HUES64 (cell line): ENCODE data around the gene ATP6V1B1.

Source experiments
- H3K27ac ChIP-seq: 2 replicates; pipeline ENCODE4 v1.7.0; 2013; ENCODE audit warnings: low read depth, low read length, inconsistent platforms
- H3K27me3 ChIP-seq: 2 replicates; pipeline ENCODE4 v1.6.1; 2013; ENCODE audit warnings: mild to moderate bottlenecking, low read length; ENCODE audit not compliant: insufficient read depth
- H3K36me3 ChIP-seq: 2 replicates; pipeline ENCODE4 v1.6.1; 2013; ENCODE audit warnings: mild to moderate bottlenecking, low read length; ENCODE audit not compliant: insufficient read depth
- H3K4me1 ChIP-seq: 2 replicates; pipeline ENCODE4 v1.6.1; 2013; ENCODE audit warnings: mild to moderate bottlenecking, low read length, moderate library complexity; ENCODE audit not compliant: insufficient read depth
- H3K4me3 ChIP-seq: 2 replicates; pipeline ENCODE4 v1.5.1; 2013; ENCODE audit warnings: mild to moderate bottlenecking, low read length, moderate library complexity
- H3K9ac ChIP-seq: 2 replicates; pipeline ENCODE4 v1.6.1; 2013; ENCODE audit warnings: mild to moderate bottlenecking, low read depth, low read length
- H3K9me3 ChIP-seq: 2 replicates; pipeline ENCODE4 v1.6.1; 2013; ENCODE audit warnings: low read depth, low read length; ENCODE audit not compliant: insufficient read depth
- WGBS: fragments of 150-250, 120-280 bp; methylation state at CpG from one replicate; pipeline ENCODE4 v1.1.7; 2013; ENCODE audit warnings: missing lambda C conversion rate; 5-methylcytosine and 5-hydroxymethylcytosine counted together

Gene ATP6V1B1

DNA sequence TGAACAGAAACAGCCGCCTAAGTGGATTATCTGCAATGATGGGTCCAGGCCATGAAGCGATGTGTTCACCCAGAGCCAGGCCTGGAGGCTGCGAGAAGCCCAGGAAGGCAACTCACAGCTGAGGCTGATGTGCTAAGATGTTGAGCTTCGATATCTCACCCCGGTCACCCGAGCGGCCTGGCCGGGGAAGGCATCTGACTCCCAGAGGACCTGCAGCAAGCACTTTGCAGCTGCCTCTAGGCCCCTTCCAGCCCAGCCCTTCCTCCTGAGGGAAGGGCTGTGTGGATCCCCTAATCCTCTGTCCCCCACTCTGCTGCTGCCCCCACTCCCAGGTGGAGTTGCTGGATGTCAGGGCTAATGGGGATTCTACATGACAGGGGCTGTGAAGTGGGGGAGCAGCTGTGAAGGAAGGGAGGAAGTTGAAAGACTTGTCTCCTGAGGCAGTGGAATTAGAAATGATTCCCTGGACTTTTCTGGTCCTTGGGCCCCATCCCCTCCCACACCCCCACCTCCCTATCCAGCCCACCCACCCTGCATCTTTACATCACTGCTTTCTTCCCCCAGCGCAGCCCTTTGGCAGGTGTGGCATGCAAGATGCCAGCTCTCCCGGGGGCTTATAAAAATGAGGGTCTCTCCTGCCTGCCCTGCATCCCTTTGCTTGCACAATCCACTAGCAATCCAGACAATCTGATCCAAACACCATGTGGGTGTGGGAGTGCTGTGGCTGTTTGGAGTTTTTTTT, 4.3 kb downstream of the ATP6V1B1 start:
- Histone ChIP-seq H3K36me3 (no peaks in the 10 kb centered on the region), H3K27me3 (peaks cover 69% of the 10 kb centered on the region), H3K9ac (no peak overlapping the region), H3K4me1 (peaks cover 21% of the 10 kb centered on the region), H3K4me3 (no peak overlapping the region), H3K27ac (no peak overlapping the region), H3K9me3 (no peaks in the 10 kb centered on the region)
- 79% methylated on average over 10 of the region's 10 CpGs for WGBS

GRCh38 chr2:70941186-70941585, 5.5 kb downstream of the ATP6V1B1 start:
- peaks cover 21% of the 10 kb centered on the region for H3K4me1 ChIP-seq
- no peaks in the 10 kb centered on the region for H3K9me3 ChIP-seq
- peaks cover 80% of the 10 kb centered on the region for H3K27me3 ChIP-seq

DNA sequence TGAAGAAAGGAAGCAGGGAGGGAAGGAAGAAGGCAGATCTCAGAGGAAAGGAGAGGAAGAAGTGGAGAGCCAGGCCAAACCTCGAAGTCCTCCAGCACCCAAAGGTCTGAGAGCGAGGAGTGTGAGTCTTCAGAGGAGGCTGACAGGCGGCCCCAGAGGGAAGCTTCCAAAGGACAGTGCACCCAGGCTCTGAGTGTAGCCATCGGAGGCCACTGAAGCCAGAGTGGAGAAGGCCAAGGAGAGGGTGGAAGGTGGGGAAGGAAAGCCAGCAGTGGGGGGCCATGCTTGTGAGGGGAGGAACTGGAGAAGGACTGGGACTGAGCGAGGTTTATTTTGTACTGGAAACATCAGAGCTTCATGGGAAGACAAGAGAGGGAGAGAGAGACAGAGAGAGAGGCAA, 6.0 kb downstream of the ATP6V1B1 start:
- 85% methylated on average over 5 of the region's 5 CpGs for WGBS
- Histone ChIP-seq H3K4me3 (no peak overlapping the region), H3K9me3 (no peaks in the 10 kb centered on the region), H3K9ac (no peak overlapping the region), H3K27ac (no peak overlapping the region), H3K36me3 (no peaks in the 10 kb centered on the region), H3K4me1 (peaks cover 21% of the 10 kb centered on the region), H3K27me3 (peaks cover 80% of the 10 kb centered on the region)

More at GRCh38 chr2:70941186-70941585, 5.5 kb downstream of the ATP6V1B1 start:
- Histone ChIP-seq H3K9ac (no peak overlapping the region), H3K27ac (no peak overlapping the region), H3K4me3 (no peak overlapping the region), H3K36me3 (no peaks in the 10 kb centered on the region)
- WGBS: 81% methylated on average over 6 of the region's 6 CpGs

DNA sequence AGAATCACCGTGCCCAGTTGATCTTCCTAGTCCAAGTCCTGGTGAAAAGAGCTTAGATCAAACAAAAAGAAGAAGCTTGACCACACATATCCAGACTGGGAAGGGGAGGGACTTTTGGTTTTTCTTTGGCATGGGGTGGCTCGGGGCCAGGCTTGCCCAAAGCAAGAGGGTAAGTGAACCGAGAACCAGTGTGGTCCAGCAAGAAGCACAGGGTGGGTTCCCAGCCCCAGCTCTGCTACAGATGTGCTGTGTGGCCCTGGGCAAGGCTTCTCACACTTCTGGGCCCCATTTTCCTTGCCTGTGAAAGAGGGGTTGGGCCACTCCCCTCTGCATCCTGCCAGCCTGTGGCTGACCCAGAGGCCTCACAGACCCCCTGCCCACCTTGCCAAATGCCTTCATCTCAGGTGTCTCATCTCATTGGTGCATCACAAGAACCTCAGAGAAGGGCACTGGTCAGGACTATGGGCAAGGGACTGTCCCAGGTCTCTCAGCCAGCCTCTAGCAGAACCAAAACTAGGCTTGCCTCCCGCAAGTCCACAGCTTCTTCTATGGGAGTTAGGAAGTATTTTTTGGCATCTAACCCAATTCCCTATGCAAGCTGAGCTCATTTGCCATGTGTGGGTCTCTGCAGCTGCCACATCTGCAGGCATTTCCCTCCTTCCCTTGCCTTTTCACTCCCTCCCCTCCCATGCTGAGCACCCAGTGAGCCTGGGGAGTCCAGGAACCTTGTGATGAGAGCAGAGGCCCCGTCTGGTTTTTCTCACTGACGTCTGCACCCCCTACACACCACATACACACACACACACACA, 6.9 kb downstream of the ATP6V1B1 start:
- 64% methylated on average over 5 of the region's 6 CpGs for WGBS
- no peaks in the 10 kb centered on the region for H3K9me3 ChIP-seq
- no peak overlapping the region for H3K4me3 ChIP-seq
- H3K36me3 ChIP-seq: no peaks in the 10 kb centered on the region
- peaks cover 24% of the 10 kb centered on the region for H3K4me1 ChIP-seq
- H3K27me3 ChIP-seq: peaks cover 85% of the 10 kb centered on the region
- H3K27ac ChIP-seq: no peak overlapping the region
- H3K9ac ChIP-seq: no peak overlapping the region

DNA sequence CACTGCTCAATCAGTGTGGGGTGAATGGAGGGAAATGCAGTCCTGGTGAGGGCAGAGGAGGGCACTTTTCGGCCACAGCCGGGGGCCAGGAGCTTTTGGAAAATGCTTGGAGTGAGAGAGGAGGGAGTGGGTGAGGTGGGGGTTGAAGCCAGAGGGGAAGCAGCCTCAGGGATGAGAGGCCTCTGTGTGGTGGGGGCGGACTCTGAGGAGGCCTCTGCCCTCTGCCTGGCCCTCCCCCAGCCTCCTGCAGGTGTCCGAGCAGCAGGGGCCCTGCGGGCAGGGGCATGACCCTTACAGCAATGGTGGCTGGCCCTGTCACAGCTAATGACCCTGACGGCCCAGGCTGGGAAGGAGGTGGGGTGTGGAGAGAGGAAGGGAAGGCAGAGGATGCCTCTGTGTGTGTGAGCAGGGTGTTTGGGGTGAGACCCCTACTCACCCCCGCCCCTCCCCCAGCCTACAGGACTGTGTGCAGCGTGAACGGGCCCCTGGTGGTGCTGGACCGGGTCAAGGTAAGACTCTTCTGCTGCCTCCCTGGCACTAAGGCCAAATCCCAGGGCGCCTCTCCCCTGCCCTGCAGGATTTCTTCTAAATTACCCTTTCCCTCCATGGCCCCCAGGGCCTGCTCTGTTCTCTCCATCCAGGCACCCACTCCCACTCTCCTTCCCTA, 7.6 kb downstream of the ATP6V1B1 start:
- no peak overlapping the region for H3K27ac ChIP-seq
- no peak overlapping the region for H3K4me3 ChIP-seq
- no peaks in the 10 kb centered on the region for H3K9me3 ChIP-seq
- peaks cover 86% of the 10 kb centered on the region for H3K27me3 ChIP-seq
- H3K36me3 ChIP-seq: no peaks in the 10 kb centered on the region
- 37% methylated on average over 11 of the region's 11 CpGs for WGBS
- no peak overlapping the region for H3K9ac ChIP-seq
- H3K4me1 ChIP-seq: peaks cover 23% of the 10 kb centered on the region

GRCh38 chr2:70944111-70944690, 8.5 kb downstream of the ATP6V1B1 start:
- no peak overlapping the region for H3K9ac ChIP-seq
- WGBS: 83% methylated on average over 4 of the region's 4 CpGs
- H3K27ac ChIP-seq: no peak overlapping the region
- no peaks in the 10 kb centered on the region for H3K36me3 ChIP-seq
- H3K27me3 ChIP-seq: peaks cover 86% of the 10 kb centered on the region
- peaks cover 17% of the 10 kb centered on the region for H3K4me1 ChIP-seq
- no peaks in the 10 kb centered on the region for H3K9me3 ChIP-seq
- no peak overlapping the region for H3K4me3 ChIP-seq

- Histone ChIP-seq H3K4me3 (no peak overlapping the region), H3K4me1 (peaks cover 13% of the 10 kb centered on the region; the same call in 1 of the 2 replicates), H3K36me3 (no peaks in the 10 kb centered on the region), H3K27me3 (peaks cover 82% of the 10 kb centered on the region), H3K27ac (no peak overlapping the region), H3K9ac (no peak overlapping the region), H3K9me3 (no peaks in the 10 kb centered on the region)
- 25% methylated on average over 7 of the region's 8 CpGs for WGBS
Measured at GRCh38 chr2:70946832-70947442, 11.2 kb downstream of the ATP6V1B1 start.

- H3K27ac ChIP-seq: no peak overlapping the region
- H3K4me3 ChIP-seq: no peak overlapping the region
- WGBS: 28% methylated on average over 11 of the region's 11 CpGs
- H3K27me3 ChIP-seq: peaks cover 79% of the 10 kb centered on the region
- no peaks in the 10 kb centered on the region for H3K36me3 ChIP-seq
- H3K9me3 ChIP-seq: no peaks in the 10 kb centered on the region
- no peak overlapping the region for H3K9ac ChIP-seq
- H3K4me1 ChIP-seq: peaks cover 13% of the 10 kb centered on the region; the same call in 1 of the 2 replicates
Measured at GRCh38 chr2:70947556-70948184, 12.0 kb downstream of the ATP6V1B1 start.

- H3K36me3 ChIP-seq: no peaks in the 10 kb centered on the region
- H3K4me3 ChIP-seq: peak overlapping the region; percentile 37
- WGBS: 13% methylated on average over 27 of the region's 27 CpGs
- peaks cover 79% of the 10 kb centered on the region for H3K27me3 ChIP-seq
- H3K9me3 ChIP-seq: no peaks in the 10 kb centered on the region
- H3K9ac ChIP-seq: no peak overlapping the region
- peaks cover 6% of the 10 kb centered on the region; the same call in 1 of the 2 replicates for H3K4me1 ChIP-seq
- H3K27ac ChIP-seq: no peak overlapping the region
Measured at GRCh38 chr2:70948337-70949003, 12.8 kb downstream of the ATP6V1B1 start.

- H3K27me3 ChIP-seq: peaks cover 85% of the 10 kb centered on the region
- H3K27ac ChIP-seq: no peak overlapping the region
- no peaks in the 10 kb centered on the region for H3K9me3 ChIP-seq
- 84% methylated on average over 11 of the region's 11 CpGs for WGBS
- peaks cover 6% of the 10 kb centered on the region; the same call in 1 of the 2 replicates for H3K4me1 ChIP-seq
- H3K36me3 ChIP-seq: no peaks in the 10 kb centered on the region
- H3K9ac ChIP-seq: no peak overlapping the region
- no peak overlapping the region for H3K4me3 ChIP-seq
Measured at GRCh38 chr2:70949086-70949485, 13.4 kb downstream of the ATP6V1B1 start.
